ENCODE measurements around the gene OR10A6. TPM values are rescaled to one million over a fixed set of nuclear protein-coding genes. Genes with fewer than 3 reads are reported as not detected.

Gene OR10A6, protein sequence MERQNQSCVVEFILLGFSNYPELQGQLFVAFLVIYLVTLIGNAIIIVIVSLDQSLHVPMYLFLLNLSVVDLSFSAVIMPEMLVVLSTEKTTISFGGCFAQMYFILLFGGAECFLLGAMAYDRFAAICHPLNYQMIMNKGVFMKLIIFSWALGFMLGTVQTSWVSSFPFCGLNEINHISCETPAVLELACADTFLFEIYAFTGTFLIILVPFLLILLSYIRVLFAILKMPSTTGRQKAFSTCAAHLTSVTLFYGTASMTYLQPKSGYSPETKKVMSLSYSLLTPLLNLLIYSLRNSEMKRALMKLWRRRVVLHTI
- not detected in 2 replicates for total RNA-seq

DNA sequence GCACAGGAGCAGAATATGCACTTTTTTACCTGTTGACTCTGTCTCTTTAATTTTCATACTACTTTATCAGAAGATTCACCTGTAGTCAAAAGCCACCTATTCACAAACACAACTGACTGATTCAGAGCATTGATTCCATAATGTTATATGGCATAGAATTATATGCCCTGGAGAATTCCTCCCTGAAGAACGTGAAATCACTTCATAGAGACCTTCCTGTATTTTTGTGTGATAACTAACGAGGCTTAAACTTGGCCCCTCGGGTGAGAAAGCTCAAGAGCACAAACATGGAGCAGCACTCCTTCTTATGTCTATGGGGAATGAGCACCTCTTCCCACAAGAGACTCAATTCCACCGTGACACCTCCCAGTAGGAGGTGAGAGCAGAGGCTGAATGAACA, at the start of gene OR10A6:
Gene OR10A6 (minus strand): TSS at position 101 of the 400 bp plus-strand sequence. CDS start 2,606 bp downstream, outside the sequence.
- TF ChIP-seq, protein P1, sequence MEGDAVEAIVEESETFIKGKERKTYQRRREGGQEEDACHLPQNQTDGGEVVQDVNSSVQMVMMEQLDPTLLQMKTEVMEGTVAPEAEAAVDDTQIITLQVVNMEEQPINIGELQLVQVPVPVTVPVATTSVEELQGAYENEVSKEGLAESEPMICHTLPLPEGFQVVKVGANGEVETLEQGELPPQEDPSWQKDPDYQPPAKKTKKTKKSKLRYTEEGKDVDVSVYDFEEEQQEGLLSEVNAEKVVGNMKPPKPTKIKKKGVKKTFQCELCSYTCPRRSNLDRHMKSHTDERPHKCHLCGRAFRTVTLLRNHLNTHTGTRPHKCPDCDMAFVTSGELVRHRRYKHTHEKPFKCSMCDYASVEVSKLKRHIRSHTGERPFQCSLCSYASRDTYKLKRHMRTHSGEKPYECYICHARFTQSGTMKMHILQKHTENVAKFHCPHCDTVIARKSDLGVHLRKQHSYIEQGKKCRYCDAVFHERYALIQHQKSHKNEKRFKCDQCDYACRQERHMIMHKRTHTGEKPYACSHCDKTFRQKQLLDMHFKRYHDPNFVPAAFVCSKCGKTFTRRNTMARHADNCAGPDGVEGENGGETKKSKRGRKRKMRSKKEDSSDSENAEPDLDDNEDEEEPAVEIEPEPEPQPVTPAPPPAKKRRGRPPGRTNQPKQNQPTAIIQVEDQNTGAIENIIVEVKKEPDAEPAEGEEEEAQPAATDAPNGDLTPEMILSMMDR (IDR thresholded peaks at IDR 0.05), result no peak
- intact Hi-C loops (cut with micrococcal nuclease), result no loop called here
- CTCF ChIA-PET, result no interaction called here
- Mint-ChIP-seq H3K9me3 (no peaks in the 10 kb centered on the region), H3K4me3 (no peak within 1 kb of the TSS), H3K27ac (no peak within 1 kb of the TSS), H3K4me1 (peaks cover 2% of the 10 kb centered on the region), H3K36me3 (ENCODE audit: low read depth) (no peaks in the 10 kb centered on the region), H3K27me3 (peaks cover 20% of the 10 kb centered on the region)
- POLR2A ChIA-PET, result no interaction called here
- ATAC-seq (ENCODE audit: low read depth) (no peak), DNase-seq (no peak)

DNA sequence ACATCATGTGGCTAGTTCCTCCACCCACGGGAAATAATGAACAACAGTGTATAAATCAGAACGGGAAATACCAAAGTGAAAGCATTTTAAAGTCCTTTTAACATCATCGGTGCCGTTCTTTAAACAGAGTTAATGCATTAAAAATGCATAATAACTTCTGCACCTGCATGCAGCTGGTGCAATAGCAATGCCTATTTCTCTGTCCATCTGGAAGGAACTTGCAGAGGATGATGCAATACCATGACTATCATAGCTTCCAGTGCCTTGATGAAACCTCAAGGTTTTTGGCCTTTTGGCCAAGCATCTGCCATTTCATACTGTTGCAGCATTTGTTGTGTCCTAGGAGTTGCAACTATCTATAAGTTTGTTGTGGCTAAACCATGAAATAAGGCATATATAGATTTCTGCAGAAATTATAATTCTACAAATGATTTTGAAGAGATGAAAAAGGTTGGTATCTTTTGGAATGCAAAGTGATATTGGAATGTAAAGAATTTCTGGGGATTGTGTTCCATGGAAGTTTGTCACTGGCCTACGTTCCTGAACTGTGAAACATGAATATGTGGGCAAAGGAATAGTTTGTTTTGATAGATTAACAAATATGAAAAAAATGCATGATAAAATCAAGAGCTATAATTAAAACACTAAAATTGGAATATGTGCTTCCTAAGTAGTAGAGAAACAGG, 46.3 kb upstream of the OR10A6 start:
- Mint-ChIP-seq H3K27me3 (peaks cover 5% of the 10 kb centered on the region), H3K27ac (no peak overlapping the region)

DNA sequence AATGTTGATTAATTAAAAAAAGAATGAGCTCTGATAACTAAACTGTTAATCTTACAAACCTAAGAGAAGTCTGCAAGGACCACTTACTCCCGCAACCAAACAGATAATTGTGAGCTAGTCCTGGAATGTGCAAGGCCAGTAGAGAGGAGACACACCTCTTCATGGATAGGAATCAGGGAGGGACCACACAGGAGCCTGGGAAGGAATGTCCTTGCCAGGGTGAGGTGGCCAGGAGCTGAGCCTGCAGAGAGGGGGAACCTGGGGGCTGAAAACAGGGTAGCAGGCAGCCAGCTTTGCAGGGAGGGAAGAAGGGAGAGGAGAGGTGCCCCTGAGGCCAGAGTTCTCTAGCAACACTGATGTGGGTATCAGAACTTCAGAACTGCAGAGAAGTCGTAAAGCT, 43.6 kb upstream of the OR10A6 start:
- H3K9me3 Mint-ChIP-seq, result no peaks in the 10 kb centered on the region
- no peaks in the 10 kb centered on the region for H3K4me1 Mint-ChIP-seq
- no peak for DNase-seq
- H3K27ac Mint-ChIP-seq, result no peak overlapping the region
- no peaks in the 10 kb centered on the region for H3K36me3 Mint-ChIP-seq (ENCODE audit: low read depth)
- H3K4me3 Mint-ChIP-seq, result no peak overlapping the region
- peaks cover 16% of the 10 kb centered on the region for H3K27me3 Mint-ChIP-seq
- CTCF ChIA-PET, result interaction anchor here (1.5 kb wide), 1 partner anchor 12 kb away, joined by 5 read pairs; the partner anchor contains the start of gene EIF3F
- TF ChIP-seq, protein P1 (IDR thresholded peaks at IDR 0.05), result no peak
- POLR2A ChIA-PET, result no interaction called here
- intact Hi-C loops (cut with micrococcal nuclease), result no loop called here
- ATAC-seq (ENCODE audit: low read depth), result no peak

More for the DNA sequence above, 46.3 kb upstream of the OR10A6 start:
- no peak overlapping the region for H3K4me3 Mint-ChIP-seq
- ATAC-seq (ENCODE audit: low read depth) (no peak), DNase-seq (no peak)
- ChIA-PET CTCF (no interaction called here), POLR2A (interaction anchor here (1.7 kb wide), 1 partner anchor 10 kb away, joined by 5 read pairs; the partner anchor contains the start of gene EIF3F)
- H3K4me1 Mint-ChIP-seq, result no peaks in the 10 kb centered on the region
- intact Hi-C loops (cut with micrococcal nuclease), result no loop called here
- TF ChIP-seq, protein P1 (IDR thresholded peaks at IDR 0.05), result no peak
- no peaks in the 10 kb centered on the region for H3K36me3 Mint-ChIP-seq (ENCODE audit: low read depth)
- no peaks in the 10 kb centered on the region for H3K9me3 Mint-ChIP-seq

DNA sequence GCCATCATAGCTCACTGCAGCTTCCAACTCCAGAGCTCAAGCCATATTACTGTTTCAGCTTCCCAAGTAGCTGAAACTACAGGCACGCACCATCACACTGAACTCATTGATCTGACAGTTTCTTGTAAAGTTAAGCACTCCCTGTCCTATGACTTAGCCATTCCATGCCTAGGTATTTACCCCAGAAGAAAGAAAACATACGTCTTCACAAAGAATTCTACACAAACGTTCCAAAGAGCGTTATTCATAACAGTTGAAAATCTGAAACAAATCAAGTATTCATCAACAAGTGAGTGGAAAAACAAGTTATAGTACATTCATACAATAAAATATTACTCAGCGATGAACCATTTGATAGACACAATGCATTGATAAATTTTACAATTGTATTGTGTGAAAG, 41.9 kb upstream of the OR10A6 start:
- H3K27ac Mint-ChIP-seq, result no peak overlapping the region
- TF ChIP-seq, protein P1 (IDR thresholded peaks at IDR 0.05), result no peak
- ATAC-seq (ENCODE audit: low read depth) (no peak), DNase-seq (no peak)
- intact Hi-C loops (cut with micrococcal nuclease), result no loop called here
- CTCF ChIA-PET, result no interaction called here
- no peaks in the 10 kb centered on the region for H3K36me3 Mint-ChIP-seq (ENCODE audit: low read depth)
- POLR2A ChIA-PET, result no interaction called here
- peaks cover 21% of the 10 kb centered on the region for H3K27me3 Mint-ChIP-seq
- H3K9me3 Mint-ChIP-seq, result no peaks in the 10 kb centered on the region
- H3K4me1 Mint-ChIP-seq, result no peaks in the 10 kb centered on the region
- no peak overlapping the region for H3K4me3 Mint-ChIP-seq

DNA sequence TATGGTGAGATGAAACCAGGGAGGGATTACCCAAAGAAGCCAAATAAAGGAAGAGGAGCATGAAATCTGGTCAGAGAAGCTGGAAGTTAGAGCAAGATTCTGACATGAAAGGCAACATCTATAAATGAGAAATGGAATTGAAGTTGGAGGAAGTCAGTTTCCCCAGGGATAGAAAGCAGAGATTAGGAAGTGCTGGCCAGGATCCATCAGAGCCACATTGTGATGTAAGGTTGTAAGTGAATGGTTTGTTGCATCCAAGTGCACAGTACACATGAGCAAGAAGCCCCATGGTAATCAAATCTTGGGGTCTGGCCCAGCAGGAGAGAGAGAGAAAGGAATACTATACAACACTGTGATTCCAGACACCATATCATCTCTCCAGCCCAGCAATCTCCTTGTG, 40.8 kb upstream of the OR10A6 start:
- CTCF ChIA-PET, result no interaction called here

More for the DNA sequence above, 40.8 kb upstream of the OR10A6 start:
- intact Hi-C loops (cut with micrococcal nuclease), result no loop called here
- Mint-ChIP-seq H3K4me1 (no peaks in the 10 kb centered on the region), H3K27me3 (peaks cover 27% of the 10 kb centered on the region), H3K36me3 (ENCODE audit: low read depth) (no peaks in the 10 kb centered on the region), H3K4me3 (no peak overlapping the region), H3K27ac (no peak overlapping the region), H3K9me3 (no peaks in the 10 kb centered on the region)
- ATAC-seq (ENCODE audit: low read depth) (no peak), DNase-seq (no peak)
- POLR2A ChIA-PET, result no interaction called here
- TF ChIP-seq, protein P1 (IDR thresholded peaks at IDR 0.05), result no peak
